ENCODE results near the gene MEIS1.

Gene MEIS1

DNA sequence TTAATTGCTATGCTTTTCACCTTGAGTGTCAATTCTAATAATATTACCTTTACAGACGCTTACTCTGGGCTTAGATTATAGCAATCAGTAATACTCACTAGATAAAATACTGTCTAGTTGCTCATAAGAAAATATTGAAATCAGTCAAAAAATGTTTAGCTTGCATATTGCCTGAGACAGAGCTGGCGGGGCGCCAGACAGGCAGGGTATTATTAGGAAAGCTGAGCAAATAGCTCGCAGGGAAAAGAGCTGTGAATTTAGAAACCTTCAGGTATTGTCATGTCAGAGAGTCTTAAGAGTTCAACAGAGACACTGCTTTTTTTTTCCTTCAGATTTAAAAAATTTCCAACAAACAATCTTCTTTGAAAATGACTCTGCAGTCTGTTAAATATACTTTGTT lies 118.4 kb downstream of the MEIS1 start:
- no peak for DNase-seq (ENCODE audit: extremely low read depth, low read depth)
- no peak overlapping the region for H3K4me3 ChIP-seq (replicated peaks; ENCODE audit: low read depth, low read length)
- TF ChIP-seq CTCF (IDR thresholded peaks at IDR 0.05; ENCODE audit: low read depth, low read length, missing control alignments): no peak

DNA sequence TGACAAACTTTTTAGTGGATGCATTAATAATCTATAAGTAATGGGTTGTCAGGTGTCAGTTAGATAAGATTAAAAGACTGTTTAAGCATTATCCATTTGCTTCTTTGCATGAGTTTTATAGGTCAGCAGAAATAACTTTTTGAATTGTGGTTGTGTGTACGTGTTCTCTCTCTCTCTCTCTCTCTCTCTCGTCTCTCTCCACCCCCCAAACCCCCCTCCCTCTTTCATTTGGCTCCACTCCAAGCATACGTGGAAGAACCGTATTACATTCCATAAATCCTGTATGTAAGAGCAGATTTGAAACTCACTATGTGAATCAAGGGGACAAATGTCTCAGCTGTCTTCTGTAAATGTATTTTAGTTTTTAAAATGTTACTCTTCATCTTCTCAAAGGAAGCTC lies 120.2 kb downstream of the MEIS1 start:
- DNase-seq (ENCODE audit: extremely low read depth, low read depth): no peak

DNA sequence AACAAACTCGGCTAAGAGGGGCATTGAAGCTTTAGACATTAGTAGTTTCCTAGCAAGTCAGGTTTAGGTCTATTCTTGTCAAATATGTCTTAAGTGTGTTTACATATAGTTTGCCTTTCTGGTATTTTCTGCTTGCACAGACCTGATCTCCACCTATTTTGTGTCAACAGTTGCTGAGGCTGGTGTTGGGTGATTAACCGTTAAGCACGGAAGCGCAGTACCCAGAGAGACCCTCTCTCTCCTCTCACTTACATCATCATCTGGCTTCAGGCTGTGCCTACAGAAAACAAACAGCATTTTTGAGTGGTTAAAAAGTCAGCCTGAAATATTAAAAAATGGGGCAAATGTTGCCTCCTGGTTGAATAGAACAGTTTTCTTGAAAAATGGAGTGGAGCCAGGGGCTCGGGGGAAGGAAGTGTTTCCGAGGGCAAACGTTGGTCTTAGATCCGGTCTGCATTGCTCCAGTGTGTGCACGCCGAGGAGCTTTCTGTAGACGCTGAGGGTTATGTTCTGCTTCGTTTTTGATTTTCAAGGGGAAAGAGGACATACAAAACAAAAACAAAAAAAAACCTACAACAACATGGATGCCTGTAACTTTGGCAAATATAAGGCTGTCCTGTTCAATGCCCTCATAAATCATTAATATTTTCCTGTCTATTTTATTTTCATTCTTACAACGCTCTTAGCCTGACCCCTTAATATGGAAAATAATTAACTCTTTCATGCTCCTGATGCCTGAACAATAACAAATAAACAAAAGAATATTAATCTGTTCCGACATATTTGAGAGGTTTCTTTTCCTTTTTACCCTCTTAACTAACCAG lies 120.8 kb downstream of the MEIS1 start:
- H3K4me3 ChIP-seq (replicated peaks; ENCODE audit: low read depth, low read length): no peak overlapping the region
- no peak for DNase-seq (ENCODE audit: extremely low read depth, low read depth)
- TF ChIP-seq CTCF (IDR thresholded peaks at IDR 0.05; ENCODE audit: low read depth, low read length, missing control alignments): no peak

More for the DNA sequence above, 120.2 kb downstream of the MEIS1 start:
- H3K4me3 ChIP-seq (replicated peaks; ENCODE audit: low read depth, low read length): no peak overlapping the region
- TF ChIP-seq CTCF (IDR thresholded peaks at IDR 0.05; ENCODE audit: low read depth, low read length, missing control alignments): no peak

DNA sequence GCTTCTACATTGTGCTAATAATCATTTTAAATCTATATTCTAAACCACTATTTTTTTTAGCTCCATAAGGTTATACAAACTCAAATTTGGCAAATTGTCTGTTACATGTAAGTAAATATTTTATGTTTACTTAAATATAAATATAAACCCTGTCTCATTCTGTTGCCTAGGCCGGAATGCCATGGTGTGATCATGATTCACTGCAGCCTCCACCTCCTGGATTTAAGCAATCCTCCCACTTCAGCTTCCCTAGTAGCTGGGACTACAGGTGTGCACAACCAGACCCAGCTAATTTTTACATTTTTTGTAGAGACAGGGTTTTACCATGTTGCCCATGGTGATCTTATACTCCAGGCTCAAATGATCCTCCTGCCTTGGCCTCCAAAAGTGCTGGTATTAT lies 124.7 kb downstream of the MEIS1 start:
- H3K4me3 ChIP-seq (replicated peaks; ENCODE audit: low read depth, low read length): no peak overlapping the region
- no peak for TF ChIP-seq CTCF (IDR thresholded peaks at IDR 0.05; ENCODE audit: low read depth, low read length, missing control alignments)
- DNase-seq (ENCODE audit: extremely low read depth, low read depth): no peak

DNA sequence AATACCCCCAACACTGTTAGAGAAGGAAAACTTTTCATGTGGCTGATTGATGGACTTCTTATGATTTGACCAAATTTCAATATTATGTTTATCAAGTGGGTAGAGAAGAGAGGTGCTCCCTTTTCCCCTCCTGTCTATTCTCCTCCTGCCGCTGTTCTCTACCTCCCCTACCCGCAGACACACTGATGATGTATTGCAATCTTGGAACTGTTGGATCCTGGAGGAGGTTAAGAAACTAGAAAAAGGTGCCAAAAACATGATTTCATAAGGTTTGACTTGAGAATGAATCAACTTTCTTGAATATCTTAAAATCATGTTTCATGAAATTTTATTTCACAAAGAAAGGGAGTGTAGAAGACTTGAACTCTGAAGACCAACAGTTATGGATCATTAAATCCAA lies 125.8 kb downstream of the MEIS1 start:
- no peak for TF ChIP-seq CTCF (IDR thresholded peaks at IDR 0.05; ENCODE audit: low read depth, low read length, missing control alignments)
- no peak for DNase-seq (ENCODE audit: extremely low read depth, low read depth)
- no peak overlapping the region for H3K4me3 ChIP-seq (replicated peaks; ENCODE audit: low read depth, low read length)

- no peak for TF ChIP-seq CTCF (IDR thresholded peaks at IDR 0.05; ENCODE audit: low read depth, low read length, missing control alignments)
- DNase-seq (ENCODE audit: extremely low read depth, low read depth): no peak
- H3K4me3 ChIP-seq (replicated peaks; ENCODE audit: low read depth, low read length): no peak overlapping the region
These were observed 126.8 kb downstream of the MEIS1 start for GRCh38 chr2:66561645-66562303.
